GM18505 (cell line): ENCODE measurements around the gene PCDHA11.
"Not testable (repeated sequence)": the region's sequence is repeated elsewhere in the genome, so short reads cannot be mapped to it uniquely, and the experiment has no call there.

Experiments
- ATAC-seq: cut with Tn5 transposase; IDR thresholded peaks from one replicate; pipeline ENCODE4 v1.9.1; 2021; ENCODE audit not compliant: unreplicated experiment
- POLR2A ChIP-seq: IDR thresholded peaks from 4 replicates; pipeline ENCODE4 v1.6.1; 2011; ENCODE audit warnings: borderline replicate concordance; ENCODE audit not compliant: insufficient read depth, insufficient read length; ENCODE audit errors: extremely low read depth

The PCDHA11 gene

DNA sequence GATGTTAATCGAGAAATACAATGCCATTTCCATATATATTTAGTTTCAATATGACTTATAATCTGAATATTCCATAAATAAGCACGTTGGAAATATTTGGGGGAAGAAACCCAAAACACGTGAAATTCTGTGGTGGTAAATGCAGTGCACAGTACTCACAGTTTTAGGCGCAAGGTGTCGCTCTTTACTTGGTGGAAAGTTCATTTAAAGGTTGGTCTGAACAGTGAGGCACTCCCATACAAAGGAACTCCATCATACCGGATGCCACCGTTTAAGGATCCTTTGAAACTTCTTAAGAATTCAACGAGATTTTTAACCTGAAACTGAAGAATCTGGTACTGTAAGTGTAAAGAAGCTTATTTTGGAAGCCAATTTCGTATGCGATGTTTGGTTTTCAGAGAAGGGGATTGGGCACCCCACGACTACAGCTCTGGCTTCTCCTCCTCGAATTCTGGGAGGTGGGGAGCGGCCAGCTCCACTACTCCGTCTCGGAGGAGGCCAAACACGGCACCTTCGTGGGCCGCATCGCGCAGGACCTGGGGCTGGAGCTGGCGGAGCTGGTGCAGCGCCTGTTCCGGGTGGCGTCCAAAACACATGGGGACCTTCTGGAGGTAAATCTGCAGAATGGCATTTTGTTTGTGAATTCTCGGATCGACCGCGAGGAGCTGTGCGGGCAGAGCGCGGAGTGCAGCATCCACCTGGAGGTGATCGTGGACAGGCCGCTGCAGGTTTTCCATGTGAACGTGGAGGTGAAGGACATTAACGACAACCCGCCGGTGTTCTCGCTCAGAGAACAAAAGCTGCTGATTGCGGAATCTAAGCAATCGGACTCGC lies at the start of gene PCDHA11:
Gene PCDHA11 (plus strand): TSS at position 237 of the 834 bp plus-strand sequence. CDS start 147 bp downstream, at position 384.
- no peak for ATAC-seq

DNA sequence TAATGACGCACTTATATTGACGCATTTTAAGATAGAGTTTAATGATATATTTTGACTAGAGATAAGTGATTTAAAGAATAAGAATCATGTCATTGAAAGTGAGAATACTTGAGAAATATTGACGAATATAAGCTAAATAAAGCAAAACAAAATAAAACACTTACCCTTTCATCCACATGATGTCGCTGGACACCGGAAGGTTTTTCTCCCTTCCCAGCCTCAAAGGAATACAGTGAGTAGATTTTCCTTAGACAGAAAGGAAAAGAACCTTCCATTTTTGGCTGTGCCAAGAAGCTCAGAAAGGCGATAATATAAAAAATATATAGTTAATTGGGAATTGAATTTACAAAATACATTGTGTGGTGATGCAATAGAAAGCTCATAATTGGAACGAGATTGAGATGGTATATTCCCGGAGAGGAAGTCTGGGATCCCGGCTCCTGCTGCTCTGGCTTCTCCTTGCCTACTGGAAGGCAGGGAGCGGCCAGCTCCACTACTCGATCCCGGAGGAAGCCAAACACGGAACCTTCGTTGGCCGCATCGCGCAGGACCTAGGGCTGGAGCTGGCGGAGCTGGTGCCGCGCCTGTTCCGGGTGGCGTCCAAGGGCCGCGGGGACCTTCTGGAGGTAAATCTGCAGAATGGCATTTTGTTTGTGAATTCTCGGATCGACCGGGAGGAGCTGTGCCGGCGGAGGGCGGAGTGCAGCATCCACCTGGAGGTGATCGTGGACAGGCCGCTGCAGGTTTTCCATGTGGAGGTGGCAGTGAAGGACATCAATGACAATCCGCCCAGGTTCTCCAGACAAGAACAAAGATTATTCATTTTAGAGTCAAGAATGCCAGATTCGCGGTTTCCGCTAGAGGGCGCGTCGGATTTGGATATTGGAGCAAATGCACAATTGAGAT lies 47.1 kb upstream of the PCDHA11 start, which contains the start of gene PCDHA5:
Gene PCDHA5 (plus strand): TSS at position 239 of the 906 bp plus-strand sequence.
- ATAC-seq, result no peak
- no peak for TF ChIP-seq POLR2A

More for the DNA sequence above, at the start of gene PCDHA11:
- TF ChIP-seq POLR2A, result no peak

DNA sequence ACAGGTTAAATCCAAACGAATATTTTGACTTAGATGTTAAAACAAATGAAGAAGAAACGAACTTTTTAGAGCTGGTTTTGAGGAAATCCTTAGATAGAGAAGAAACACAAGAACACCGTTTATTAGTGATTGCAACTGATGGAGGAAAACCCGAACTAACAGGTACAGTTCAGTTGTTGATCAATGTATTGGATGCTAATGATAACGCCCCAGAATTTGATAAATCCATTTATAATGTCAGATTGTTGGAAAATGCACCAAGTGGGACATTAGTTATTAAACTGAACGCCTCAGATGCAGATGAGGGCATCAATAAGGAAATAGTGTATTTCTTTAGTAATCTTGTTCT lies 46.5 kb upstream of the PCDHA11 start:
- ATAC-seq, result no peak
- no peak for TF ChIP-seq POLR2A

DNA sequence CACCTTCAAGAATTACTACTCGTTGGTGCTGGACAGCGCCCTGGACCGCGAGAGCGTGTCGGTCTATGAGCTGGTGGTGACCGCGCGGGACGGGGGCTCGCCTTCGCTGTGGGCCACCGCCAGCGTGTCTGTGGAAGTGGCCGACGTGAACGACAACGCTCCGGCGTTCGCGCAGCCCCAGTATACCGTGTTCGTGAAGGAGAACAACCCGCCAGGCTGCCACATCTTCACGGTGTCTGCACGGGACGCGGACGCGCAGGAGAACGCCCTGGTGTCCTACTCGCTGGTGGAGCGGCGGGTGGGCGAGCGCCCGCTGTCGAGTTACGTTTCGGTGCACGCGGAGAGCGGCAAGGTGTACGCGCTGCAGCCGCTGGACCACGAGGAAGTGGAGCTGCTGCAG lies 45.8 kb upstream of the PCDHA11 start:
- ATAC-seq, result not testable (repeated sequence)

- no peak for ATAC-seq
- TF ChIP-seq POLR2A, result no peak
These were observed 45.3 kb upstream of the PCDHA11 start for GRCh38 chr5:140823475-140823874.

DNA sequence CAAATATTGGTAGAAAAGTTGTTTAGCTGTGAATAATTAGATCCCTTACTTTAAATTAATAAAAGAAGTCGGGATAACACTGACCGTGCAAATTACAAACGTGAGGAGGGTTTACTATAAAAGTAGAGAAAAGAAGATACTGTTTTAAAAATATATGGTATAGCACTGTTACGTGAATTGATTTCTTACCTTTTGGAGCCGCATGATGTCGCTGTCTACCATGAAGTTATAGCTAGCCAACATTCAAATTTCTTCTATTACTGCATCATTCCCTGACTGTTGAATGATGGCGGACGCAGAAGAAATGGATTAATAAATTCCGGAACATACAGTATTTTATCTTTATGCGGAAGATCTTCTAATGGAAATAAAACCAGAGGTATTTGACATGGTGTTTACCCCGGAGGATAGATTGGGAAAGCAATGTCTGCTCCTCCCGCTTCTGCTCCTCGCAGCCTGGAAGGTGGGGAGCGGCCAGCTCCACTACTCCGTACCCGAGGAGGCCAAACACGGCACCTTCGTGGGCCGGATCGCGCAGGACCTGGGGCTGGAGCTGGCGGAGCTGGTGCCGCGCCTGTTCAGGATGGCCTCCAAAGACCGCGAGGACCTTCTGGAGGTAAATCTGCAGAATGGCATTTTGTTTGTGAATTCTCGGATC lies 40.9 kb upstream of the PCDHA11 start, which contains the start of gene PCDHA6:
Gene PCDHA6 (plus strand): TSS at position 257 of the 658 bp plus-strand sequence. CDS start 132 bp downstream, at position 389.
- no peak for ATAC-seq
- TF ChIP-seq POLR2A, result no peak

GRCh38 chr5:140828362-140828737 lies 40.4 kb upstream of the PCDHA11 start:
- ATAC-seq, result no peak
- no peak for TF ChIP-seq POLR2A

- ATAC-seq, result not testable (repeated sequence)
These were observed 39.0 kb upstream of the PCDHA11 start for GRCh38 chr5:140829511-140830501.

GRCh38 chr5:140833993-140834392 lies 34.8 kb upstream of the PCDHA11 start, which contains the start of gene PCDHA7:
PCDHA7 (plus strand) TSS chr5:140834269; CDS start chr5:140834384, 115 bp downstream.
- ATAC-seq, result no peak
- no peak for TF ChIP-seq POLR2A

DNA sequence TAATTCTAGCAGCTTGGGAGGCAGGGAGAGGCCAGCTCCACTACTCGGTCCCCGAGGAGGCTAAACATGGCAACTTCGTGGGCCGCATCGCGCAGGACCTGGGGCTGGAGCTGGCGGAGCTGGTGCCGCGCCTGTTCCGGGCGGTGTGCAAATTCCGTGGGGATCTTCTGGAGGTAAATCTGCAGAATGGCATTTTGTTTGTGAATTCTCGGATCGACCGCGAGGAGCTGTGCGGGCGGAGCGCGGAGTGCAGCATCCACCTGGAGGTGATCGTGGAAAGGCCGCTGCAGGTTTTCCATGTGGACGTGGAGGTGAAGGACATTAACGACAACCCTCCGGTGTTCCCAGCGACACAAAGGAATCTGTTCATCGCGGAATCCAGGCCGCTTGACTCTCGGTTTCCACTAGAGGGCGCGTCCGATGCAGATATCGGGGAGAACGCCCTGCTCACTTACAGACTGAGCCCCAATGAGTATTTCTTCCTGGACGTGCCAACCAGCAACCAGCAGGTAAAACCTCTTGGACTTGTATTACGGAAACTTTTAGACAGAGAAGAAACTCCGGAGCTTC lies 34.2 kb upstream of the PCDHA11 start:
- ATAC-seq, result not testable (repeated sequence)

- ATAC-seq, result no peak
These were observed 32.9 kb upstream of the PCDHA11 start for GRCh38 chr5:140835622-140836510.

More at GRCh38 chr5:140835622-140836510, 32.9 kb upstream of the PCDHA11 start:
- no peak for TF ChIP-seq POLR2A
